Suppressor macrophage treated with lipopolysaccharide for 1 hour (primary cell): ENCODE measurements around the gene LGALS7B.
"Not testable (repeated sequence)": the region's sequence is repeated elsewhere in the genome, so short reads cannot be mapped to it uniquely, and the experiment has no call there.

Experiments
- DNase-seq, 3 donors: peaks; one replicate each; pipeline ENCODE4 v3.0.0-alpha.2; 2020 to 2022

LGALS7B gene

DNA sequence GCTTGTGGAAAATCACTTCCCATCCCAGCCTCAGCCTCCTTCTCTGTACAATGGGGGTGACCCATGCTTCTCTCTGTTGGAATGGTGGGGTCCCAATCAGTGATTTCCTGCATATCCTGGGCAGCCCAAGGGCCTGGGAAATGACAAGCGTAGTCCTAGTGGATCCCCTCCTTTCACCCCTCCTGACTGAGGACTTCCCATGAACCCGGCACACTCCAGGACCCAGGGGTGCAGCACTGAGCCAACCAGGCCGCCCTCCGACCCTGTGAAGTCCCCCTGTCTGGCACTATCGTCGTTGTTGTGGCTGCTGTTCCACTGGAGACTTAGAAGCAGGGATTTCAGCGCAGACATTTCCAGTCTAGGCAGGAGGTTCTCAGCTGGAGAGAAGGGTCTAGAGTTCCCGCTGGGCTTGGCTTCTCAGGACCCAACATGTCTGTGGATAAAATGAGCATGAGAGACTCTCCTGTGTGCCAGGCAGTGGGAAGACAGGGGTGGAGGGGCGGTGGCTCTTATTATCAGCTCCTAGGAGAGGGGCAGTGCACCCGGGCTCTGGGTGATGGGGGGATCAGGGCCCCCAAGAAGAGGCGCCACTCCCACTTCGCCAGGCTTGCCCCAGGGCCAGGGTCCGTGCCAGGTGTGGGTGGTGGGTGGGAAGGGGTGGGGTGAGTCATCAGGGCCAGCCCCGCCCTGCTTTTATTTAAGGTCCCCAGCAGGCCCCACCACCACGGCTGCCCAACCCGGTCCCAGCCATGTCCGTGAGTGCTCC, at the start of gene LGALS7B:
Gene LGALS7B (plus strand): TSS at position 723 of the 766 bp plus-strand sequence. CDS start 27 bp downstream, at position 750.
- DNase-seq, result no peak

DNA sequence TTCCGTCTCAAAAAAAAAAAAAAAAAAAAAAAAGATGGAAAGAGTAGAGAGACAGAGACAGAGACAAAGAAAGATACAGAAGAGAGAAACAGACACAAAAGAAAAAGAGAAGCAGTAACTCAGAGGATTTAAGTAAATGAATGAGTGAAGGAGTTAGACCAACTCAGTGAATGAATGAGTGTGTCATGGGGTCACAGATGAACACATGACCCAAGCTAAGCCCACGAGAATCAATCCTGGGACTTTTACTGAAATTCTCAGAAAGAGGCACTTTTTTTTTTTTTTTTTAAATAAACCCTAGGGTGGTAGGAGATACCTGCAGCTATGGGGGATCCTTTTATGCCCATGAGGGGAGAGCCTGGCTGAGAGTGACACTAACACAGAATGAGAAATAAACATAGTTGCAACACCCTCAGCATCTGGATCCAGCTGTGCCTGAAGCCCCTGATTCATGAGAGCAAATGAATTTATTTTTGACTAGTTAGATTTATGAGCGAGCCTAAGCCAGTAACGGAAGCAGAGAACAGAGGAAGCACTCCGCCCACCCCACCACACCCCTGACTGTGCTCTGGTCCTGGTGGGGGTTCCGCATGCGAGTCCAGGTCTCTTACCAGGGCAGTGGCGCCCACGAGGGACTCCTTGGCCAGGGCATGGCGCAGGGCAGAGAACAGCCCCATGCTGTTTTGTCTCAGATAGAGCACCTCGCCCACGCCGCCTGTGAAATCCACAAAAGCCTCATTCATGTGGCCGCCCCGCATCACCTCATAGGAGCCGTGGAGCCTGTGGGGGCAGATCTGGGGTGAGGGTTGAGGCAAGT, 49.4 kb upstream of the LGALS7B start:
- peak in 2 of 3 donors; percentile 68 to 82 for DNase-seq

DNA sequence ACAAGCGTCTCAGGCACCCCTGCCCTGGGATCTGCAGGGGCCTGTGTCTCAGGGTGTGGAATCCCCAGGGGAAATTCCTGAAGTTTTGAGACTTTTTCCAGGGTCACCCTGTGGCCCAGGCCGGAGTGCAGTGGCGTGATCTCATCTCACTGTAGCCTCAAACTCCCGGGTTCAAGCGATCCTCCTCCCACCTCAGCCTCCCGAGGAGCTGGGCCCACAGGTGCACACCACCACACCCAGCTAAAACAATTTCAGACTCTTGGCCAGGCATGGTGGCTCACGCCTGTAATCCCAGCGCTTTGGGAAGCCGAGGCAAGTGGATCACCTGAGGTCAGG, 48.8 kb upstream of the LGALS7B start:
- peak in 1 of 3 donors; percentile 72 for DNase-seq

DNA sequence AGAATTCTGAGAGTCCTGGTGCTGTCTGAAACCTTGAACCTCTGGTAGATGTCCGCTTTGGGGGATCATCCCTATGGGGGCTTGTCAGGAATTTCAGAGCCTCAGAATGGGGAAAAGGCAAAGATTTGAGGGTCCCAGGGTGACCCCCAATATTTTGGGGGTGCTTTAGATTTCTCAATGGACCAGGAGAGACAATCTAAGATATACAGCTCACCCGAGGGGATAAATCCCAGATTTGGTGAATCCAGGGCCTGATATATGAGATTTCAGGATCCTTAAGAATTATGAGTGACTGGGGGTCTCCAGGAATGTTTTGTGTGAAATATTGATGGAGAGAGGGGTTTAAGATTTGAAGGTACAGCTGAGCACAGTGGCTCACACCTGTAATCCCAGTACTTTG, 48.1 kb upstream of the LGALS7B start:
- no peak for DNase-seq

DNA sequence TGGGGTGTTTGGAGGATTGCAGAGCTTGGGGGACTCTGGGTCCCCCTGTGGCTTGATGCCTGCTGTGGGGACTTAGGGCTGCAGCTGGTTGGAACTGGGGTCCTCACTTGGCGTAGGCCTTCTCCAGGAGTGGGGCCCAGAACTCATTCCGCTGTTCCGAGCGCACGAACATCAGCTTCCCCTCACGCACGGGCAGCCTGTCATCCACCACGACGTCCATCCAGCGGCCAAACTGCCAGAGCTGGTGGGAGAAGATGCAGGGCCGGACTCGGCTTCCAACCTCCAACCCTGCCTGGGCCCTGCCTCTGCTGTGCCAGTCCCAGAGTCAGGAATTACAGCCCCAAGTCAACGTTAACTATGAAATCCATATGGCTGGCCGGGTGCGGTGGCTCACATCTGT, 47.3 kb upstream of the LGALS7B start:
- DNase-seq, result no peak

DNA sequence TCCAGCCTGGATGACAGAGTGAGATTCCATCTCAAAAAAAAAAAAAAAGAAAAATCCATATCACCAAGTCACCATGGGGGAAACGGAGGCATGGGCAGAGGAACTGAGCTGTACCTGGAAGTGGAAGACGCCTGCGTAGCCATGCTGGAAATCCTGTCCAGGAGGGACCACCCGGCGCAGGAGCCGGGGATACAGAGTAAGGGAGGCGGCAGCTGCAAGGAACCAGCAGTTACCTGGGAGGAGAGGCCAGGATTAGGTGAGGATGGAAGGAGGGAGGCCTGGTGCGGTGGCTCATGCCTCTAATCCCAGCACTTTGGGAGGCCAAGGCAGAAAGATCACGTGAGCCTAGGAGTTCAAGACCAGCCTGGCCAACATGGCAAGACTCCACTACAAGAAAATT, 46.7 kb upstream of the LGALS7B start:
- DNase-seq, result no peak

DNA sequence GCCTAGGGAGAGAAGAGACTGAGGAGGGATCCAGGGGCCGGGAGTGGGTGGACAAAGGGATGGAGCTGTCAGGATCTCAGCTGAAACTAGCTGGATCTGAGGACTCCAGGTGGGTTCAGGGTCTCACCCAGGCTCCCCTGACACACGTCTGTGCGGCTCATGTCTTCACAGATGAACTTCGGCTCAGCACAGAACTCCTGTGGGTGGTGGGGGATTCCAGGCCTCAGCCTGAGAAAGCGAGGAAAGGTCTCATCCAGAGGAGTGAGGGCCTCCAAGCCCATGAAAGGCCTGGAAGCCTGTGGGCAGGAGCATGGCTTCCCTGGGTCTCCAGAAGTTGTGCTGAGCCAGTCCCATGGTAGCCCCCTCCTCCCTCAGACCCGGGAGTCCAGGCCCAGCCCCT, 46.1 kb upstream of the LGALS7B start:
- no peak for DNase-seq

DNA sequence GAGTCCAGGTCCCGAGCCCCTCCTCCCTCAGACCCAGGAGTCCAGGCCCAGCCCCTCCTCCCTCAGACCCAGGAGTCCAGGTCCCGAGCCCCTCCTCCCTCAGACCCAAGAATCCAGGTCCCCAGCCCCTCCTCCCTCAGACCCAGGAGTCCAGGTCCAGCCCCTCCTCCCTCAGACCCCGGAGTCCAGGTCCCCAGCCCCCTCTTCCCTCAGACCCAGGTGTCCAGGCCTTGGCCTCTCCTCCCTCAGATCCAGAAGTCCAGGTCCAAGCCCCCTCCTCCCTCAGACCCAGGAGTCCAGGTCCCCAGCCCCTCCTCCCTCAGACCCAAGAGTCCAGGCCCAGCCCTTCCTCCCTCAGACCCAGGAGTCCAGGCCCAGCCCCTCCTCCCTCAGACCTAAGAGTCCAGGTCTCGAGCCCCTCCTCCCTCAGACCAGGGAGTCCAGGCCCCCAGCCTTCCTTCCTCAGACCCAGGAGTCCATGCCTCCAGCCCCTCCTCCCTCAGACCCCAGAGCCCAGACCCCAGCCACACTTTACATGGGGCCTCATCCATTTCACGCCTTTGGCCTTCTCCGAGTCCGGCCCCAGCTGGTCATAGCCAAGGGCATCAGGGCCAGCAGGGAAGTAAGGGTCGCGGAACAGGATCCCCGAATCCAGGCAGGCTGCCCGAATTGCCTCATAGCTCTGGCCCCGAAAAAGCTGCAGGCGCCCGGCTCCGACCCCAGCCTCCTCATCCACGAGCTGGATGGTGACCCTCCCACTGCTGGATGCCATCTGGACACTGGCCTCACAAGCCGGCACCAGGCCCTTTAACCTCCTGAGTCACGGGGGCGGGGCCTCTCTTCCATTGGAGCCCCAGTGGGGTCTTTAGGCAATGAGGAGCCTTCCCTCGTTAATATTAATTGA, 45.4 kb upstream of the LGALS7B start:
- DNase-seq, result no peak

DNA sequence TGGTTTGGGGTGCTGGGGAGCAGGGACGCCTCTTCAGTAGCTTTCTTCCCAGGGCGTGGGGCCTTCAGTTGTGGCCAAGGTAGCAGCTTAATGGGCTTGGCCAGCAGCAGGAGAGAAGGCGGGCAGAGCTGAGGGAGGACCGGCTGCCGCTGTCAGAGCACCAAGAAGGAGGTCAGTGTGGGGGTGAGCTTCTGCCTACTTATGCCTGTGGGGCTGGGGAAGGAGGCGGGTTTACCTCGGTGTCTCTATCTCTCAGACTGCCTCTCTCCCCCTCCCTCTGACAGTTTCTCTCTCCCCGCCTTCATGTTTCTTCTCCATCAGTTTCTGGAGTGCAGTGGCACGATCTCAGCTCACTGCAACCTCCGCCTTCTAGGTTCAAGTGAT, 44.7 kb upstream of the LGALS7B start, which contains the start of gene CAPN12:
Gene CAPN12 (minus strand): TSS at position 177 of the 384 bp plus-strand sequence. CDS start 309 bp downstream, outside the sequence.
- no peak for DNase-seq

DNA sequence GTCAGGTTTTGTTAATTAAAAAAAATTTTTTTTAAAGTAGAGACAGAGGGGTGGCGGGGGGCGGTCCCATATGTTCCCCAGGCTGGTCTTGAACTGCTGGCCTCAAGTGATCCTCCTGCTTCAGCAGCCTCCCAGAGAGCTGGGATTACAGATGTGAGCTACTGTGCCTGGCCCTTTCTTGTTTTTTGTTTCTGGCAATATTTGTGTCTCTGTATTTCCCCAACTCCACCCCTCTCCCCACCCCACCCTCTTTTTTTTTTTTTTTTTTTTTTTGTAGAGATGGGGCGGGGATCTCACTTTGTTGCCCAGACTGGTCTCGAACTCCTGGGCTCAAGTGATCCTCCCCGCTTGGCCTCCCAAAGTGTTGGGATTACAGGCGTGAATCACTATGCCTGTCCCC, 44.1 kb upstream of the LGALS7B start:
- DNase-seq, result no peak

DNA sequence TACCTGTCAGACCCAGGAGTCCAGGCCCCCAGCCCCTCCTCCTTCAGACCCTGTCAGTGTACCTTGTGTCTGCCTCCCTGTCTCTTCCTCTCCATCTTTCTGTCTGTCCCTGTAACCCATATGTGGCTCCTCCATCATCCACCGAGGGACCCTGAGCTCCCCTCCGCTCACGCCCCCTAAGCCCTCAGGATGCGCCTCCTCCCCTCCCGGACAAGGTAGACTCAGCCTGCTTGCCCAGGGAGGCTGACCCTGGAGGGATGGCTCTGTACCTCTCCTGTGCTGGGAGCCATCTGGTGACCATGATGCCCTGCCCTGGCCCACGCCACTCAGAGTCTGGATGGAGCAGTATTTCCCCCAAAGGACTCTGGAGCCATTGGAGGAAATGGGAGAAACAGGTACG, 43.7 kb upstream of the LGALS7B start:
- no peak for DNase-seq

DNA sequence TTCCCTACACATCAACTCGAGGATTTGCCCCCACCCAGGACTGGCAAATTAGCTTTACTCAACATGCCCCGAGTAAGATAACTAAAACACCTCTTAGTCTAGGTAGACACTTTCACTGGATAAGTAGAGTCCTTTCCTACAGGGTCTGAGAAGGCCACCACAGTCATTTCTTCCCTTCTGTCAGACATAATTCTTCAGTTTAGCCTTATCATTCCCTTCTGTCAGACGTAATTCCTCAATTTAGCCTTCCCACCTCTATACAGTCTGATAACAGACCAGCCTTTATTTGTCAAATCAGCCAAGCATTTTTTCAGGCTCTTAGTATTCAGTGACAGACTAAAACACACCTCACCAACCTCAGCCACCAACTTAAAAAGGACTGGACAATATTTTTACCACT, 35.2 kb upstream of the LGALS7B start:
- DNase-seq, result not testable (repeated sequence)

DNA sequence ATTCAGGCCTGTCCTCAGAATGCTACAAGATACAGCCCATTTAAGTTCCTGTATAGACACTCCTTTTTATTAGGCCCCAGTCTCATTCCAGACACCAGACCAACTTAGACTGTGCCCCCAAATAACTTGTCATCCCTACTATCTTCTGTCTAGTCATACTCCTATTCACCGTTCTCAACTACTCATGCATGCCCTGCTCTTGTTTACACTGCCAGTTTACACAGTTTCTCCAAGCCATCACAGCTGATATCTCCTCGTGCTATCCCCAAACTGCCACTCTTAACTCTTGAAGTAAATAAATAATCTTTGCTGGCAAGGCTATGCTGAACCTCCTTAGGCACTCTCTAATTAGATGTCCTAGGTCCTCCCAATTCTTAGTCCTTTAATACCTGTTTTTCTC, 34.8 kb upstream of the LGALS7B start:
- DNase-seq, result not testable (repeated sequence)

DNA sequence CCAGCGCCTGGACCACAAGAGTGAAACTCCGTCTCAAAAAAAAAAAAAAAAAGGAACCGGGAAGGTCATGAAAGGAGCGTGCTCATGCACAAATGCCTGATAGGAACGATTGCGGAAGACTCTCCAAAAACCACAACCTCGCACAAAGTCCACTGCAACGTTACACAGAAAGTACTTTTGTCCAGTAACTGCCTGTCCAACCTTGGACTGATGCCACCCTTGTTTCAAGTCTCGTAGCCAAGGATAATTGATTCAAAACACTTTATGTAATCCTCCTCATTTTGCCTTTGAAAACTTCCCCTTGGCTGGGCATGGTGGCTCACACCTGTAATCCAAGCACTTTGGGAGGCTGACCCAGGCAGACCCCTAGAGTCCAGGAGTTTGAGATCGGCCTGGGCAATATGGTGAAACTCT, 29.4 kb upstream of the LGALS7B start:
- peak; percentile 5 to 48 (median 42) for DNase-seq

DNA sequence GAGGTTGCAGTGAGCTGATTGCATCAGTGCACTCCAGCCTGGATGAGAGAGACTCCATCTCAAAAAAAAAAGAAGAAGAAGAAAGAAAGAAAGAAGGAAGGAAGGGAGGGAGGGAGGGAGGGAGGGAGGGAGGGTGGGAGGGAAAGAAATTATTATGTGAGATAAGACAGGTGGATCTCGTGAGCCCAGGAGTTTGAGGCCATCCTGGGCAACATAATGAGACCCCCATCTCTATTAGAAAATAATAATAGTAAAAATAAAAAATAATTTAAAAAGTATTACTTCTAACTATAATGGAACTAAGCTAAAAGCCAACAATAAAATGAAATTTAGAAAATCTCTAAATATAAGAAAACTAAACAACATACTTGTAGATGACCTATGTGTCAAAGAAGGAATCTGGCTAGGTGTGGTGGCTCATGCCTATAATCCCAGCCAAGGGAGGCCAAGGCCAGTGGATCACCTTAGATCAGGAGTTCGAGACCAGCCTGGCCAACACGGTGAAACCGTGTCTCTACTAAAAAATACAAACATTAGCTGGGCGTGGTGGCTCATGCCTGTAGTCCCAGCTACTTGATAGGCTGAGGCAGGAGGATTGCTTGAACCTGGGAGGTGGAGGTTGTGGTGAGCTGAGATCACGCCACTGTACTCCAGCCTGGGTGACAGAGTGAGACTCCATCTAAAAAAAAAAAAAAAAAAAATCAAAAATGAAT, 28.0 kb upstream of the LGALS7B start:
- DNase-seq, result not testable (repeated sequence)

DNA sequence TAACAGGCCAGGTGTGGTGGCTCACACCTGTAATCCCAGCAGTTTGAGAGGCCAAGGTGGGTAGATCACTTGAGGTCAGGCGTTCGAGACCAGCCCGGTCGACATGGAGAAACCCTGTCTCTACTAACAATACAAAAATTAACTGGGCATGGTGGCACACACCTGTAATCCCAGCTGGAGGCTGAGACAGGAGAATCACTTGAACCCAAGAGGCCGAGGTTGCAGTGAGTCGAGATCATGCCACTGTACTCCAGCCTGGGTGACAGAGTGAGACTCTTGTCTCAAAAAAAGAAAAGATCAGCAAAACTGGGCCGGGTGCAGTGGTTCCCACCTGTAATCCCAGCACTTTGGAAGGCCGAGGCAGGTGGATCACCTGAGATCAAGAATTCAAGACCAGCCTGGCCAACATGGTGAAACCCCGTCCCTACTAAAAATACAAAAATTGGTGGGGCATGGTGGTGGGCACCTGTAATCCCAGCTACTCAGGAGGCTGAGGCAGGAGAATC, 27.1 kb upstream of the LGALS7B start:
- DNase-seq, result not testable (repeated sequence)

DNA sequence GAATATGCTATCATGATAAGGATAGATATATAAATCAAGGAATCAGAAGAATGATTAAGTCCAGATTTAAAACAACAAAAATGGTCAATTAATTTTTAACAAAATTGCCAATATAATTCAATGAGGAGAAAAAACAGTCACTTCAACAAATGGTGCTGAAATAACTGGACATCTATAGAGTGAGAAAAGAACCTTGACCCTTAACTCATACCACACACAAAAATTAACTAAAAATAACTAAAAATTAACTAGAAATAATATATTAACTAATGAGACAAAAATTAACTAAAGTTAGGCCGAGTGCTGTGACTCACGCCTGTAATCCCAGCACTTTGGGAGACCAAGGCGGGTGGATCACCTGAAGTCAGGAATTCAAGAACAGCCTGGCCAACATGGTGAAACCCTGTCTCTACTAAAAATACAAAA, 25.2 kb upstream of the LGALS7B start:
- no peak for DNase-seq

DNA sequence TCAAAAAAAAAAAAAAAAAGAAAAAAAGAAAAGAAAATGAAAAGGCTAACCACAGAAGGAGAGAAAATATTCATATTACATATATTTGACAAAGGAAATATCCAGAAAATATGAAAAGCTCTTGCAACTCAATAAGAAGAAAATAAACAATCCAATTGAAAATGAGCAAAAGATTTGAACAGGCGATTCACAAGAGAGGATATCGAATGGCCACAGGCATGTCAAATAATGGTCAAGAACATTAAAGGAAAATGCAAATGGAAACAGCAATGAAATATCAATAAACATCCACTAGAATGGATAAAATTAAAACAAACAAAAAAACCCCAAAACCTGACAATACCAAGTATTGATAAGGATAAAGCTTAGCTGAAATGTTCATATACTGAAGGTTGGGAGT, 23.8 kb upstream of the LGALS7B start:
- DNase-seq, result no peak

DNA sequence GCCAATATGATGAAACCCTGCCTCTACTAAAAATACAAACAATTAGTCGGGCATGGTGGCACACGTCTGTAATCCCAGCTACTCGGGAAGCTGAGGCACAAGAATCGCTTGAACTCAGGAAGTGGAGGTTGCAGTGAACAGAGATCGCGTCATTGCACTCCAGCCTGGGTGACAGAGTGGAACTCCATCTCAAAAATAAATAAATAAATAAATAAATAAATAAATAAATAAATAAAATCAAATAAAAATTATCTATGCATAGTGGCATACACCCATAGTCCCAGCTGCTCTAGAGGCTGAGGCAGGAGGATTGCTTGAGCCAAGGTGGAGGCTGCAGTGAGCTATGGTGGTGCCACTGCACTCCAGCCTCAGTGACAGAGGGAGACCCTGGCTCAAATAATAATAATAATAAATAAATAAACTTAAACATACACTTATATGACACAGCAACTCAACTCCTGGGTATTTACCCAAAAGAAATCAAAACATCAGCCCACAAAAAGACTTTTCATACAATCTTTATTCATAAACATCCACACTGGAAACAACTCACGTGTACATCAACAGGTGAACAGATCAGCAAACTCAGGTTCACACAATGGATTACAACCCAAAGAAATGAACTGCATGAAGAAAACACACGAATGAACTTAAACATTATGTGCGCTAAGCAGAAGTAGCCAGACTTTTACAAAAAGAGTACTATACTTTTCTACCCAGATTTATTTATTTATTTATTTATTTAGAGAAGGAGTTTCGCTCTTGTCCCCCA, 22.5 kb upstream of the LGALS7B start:
- no peak for DNase-seq

DNA sequence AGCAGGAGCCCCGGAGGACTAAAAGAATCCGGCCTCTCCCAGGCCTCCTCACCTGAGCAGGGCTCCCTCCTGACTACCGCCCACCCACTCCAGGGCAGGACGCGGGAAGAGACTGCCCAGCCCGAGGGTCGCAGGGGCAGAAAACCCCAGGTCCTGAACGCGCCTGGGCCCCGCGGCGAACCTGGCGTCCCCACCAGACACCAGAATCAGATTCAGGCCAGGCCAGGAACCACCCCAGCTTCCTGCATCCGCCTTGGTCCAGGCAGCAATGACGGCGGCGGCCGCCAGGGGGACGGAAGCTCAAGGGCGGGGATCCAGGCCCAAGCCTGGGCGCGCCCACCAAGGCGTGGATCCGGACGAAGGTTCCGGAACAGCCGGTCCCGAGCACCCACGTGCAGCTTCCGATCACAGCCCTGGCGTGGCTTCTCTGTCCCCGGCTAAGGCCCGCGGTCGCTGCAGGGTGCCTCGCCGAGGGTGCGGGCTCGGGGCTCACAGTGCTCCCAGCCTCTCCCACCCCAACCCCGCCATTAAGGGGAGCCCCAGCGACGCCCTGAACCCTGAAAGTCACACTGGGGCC, 19.3 kb upstream of the LGALS7B start:
- peak; percentile 83 to 91 (median 89) for DNase-seq
